ENCODE measurements around the gene AMPD2.
"Not testable (repeated sequence)": the region's sequence is repeated elsewhere in the genome, so short reads cannot be mapped to it uniquely, and the experiment has no call there.

Gene AMPD2

DNA sequence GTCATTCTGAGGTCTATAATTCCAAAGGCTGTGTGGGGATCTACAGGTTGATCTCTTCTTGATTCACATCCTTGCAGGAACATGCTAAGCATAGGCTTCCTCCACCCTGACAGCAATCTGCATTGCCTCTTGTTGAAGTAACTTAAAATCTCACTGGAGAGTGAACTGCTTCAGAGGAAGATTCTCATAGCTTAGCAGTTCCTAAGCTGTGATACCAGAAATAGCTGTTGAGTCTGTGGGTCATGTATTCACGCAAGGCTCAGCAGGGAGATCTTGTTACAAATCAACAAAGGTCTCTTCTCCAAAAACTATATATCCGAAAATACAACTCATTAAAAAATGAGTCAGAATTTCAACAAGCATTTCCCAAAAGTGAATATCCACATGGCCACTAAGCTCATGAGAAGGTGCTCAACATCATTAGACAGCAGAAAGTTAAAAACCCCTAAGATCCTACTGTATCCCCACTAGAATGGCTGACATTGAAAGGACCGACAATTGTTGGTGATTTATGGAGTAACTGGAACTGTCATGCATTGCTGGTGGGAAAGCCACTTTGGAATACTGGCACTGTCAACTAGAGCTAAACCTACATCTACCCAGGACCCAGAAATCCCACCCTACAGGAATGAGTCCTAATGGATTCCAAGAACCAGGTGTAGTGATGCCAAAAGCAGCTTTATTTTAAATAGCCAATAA, 57.2 kb downstream of the AMPD2 start:
- DNase-seq (ENCODE audit: low read depth in 2 of 3, low spot score in 1 of 3) = not testable (repeated sequence)

- DNase-seq (ENCODE audit: low read depth in 2 of 3, low spot score in 1 of 3) = no peak
Measured at GRCh38 chr1:109677459-109677858, 57.8 kb downstream of the AMPD2 start.

GRCh38 chr1:109678637-109679036, 59.0 kb downstream of the AMPD2 start:
- DNase-seq (ENCODE audit: low read depth in 2 of 3, low spot score in 1 of 3) = not testable (repeated sequence)

Data from stimulated activated CD4-positive, alpha-beta T cell treated with anti-CD3 and anti-CD28 coated beads, Interleukin-12 subunit alpha, Interleukin-12 subunit beta, amount 100 ng/mL, for 48 hours (primary cell).